Panc1 (cell line): ENCODE measurements around the gene RIMBP2.

Experiments
- CTCF ChIP-seq: fragments of 450-650 bp; IDR thresholded peaks from 2 replicates; pipeline ENCODE4 v1.5.1; 2017; ENCODE audit warnings: mild to moderate bottlenecking
- POLR2AphosphoS5 ChIP-seq: IDR thresholded peaks from 2 replicates; pipeline ENCODE4 v1.6.1; 2012; ENCODE audit warnings: mild to moderate bottlenecking, low read depth, low read length, moderate library complexity
- REST ChIP-seq, 2 experiments: IDR thresholded peaks; 2 replicates each; pipeline ENCODE4 v1.6.1; 2011 to 2012; ENCODE audit warnings: low read depth in 2 of 2, control low read depth in 1 of 2, low read length in 1 of 2, mild to moderate bottlenecking in 1 of 2, moderate library complexity in 1 of 2; ENCODE audit not compliant: insufficient read depth in 1 of 2

DNA sequence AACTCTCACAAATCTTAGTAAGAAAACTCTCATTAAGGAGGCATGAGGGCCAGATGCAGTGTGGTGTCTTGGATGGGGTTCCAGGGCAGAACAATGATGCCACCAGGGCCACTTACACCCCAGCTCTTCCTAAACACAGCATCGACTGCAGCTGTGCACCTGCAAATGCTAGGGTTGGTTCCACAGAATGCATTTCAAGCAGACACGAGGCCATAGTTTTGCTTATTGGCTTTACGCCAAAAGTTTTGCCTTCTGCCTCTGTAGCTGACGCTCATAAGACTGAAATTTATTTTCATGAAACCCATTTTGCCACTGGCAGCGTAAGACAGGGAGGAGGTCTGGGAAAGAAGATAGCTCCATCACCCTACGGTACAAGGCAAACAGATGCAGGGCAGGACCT is 179.0 kb downstream of the RIMBP2 start:
- TF ChIP-seq POLR2AphosphoS5: no peak
- TF ChIP-seq REST (IDR thresholded peaks at IDR 0.05; ENCODE audit: insufficient read depth in 1 of 2, low read depth in 2 of 2, low read length in 1 of 2): no peak
- no peak for TF ChIP-seq CTCF
